Heart left ventricle (tissue), 13 donors: Measurements from ENCODE around the gene RPS19.

Experiments
- CTCF ChIP-seq, 12 donors: fragments of 200-600 bp; sonication (generic) in 4 of 12; IDR thresholded peaks; one replicate each; pipeline versions ENCODE4 v1.5.0 to v1.8.0; 2018 to 2022; ENCODE audit warnings: antibody characterized with exemption in 12 of 12, mild to moderate bottlenecking in 5 of 12
- POLR2A ChIP-seq, 2 donors: fragments of 450-650 bp; IDR thresholded peaks; one replicate each; pipeline ENCODE4 v1.6.1; 2017; ENCODE audit warnings: antibody characterized with exemption in 2 of 2, mild to moderate bottlenecking in 2 of 2, moderate library complexity in 2 of 2
- donor health status: ischemic (EF 13 %, LVEDD 7.1; RV severe dilation, severe dysfunction).
- donor health status: DM: no; HTN: yes; CAD: no.
- donor health status: DM: no; HTN: no; CAD: no.
- donor health status: ischemic (EF 25% LVEDD 6.9; RV normal size, moderate dysfunction).
- donor health status: ischemic (EF 25% LVEDD 5.7; RV mildly dilated, moderate dysfunction).
- donor health status: ischemic (EF 35%, LVEDD 5.7; RV mildly dilated, moderate dysfunction).
- donor health status: nonischemic (EF 11% LVEDD 7.7; RV severe dilation, severe dysfunction).
- donor health status: DM: yes; HTN: yes; CAD: no.
- donor health status: PGD.
- donor health status: ischemic (EF 29% LVEDD 5.4; RV normal size, mild dysfunction).
- donor health status: nonischemic (EF 23%, LVEDD 6.1; RV moderate dilation, normal function).

GRCh38 chr19:41906916-41907680 lies 47.0 kb downstream of the RPS19 start:
- no peak for TF ChIP-seq POLR2A (IDR thresholded peaks at IDR 0.05)
- TF ChIP-seq CTCF (IDR thresholded peaks at IDR 0.05): no peak
